ENCODE measurements around the gene ARHGAP26.

ARHGAP26 gene

DNA sequence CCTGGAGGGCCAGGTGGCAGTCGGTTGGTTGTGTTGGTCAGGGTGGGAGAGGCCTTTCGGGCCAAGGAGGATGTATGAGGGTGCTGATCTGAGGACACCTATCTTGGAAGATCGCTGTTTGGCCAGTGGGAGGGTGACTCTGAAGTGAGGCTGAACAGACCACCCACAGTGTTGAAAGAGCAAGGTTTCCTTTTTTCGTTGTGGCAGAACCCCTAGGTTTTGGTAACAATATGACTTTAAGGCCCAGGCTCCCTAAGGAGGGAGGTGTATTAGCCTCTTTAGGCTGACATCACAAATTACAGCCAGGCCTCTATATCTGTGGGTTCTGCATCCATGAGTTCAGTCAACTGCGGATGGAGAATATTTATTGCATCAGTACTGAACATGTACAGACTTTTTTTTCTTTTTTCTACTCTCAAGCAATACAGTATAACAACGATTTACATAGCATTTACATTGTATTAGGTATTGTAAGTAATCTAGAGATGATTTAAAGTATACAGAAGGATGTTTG, 86.1 kb downstream of the ARHGAP26 start:
- DNase-seq, result no peak

DNA sequence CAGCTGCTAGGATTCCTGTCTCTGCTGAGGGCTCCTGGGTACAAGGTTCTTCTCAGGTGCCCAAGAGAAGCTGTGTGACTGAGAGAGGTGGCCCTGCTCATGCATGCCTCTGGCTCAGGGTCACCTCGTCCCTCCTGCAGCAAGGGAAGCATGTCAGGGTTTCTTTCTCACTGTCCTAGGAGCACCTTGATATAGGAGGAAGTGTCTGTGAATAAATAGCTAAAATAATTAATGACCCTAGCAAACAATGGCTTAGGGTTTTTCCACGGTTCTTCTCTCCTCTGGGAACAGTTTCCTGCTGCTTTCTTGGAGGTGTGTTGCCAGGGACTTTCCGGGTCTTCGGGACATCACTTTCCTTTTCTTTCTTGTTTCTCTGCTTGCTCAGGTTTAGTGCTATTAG, 87.2 kb downstream of the ARHGAP26 start:
- DNase-seq, result no peak

DNA sequence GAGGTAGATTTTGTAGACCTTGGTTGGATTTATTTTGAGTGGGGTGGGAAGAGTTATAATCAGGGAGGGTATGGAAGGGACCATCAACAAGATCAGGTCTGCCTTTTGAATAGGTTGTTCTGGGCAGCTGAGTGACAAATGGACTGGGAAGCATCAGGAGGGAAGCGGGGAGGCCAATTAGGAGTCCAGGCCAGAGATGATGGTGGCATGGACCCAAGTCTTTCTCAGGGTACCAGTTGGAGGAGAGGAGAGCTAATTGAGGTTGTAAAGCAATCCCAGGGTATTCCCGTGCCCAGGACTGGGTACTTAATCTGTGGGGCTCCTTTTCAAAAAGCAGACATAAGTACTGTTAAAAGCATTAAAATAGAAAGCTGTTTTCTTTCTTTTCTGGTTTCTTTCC, 88.9 kb downstream of the ARHGAP26 start:
- no peak for DNase-seq

DNA sequence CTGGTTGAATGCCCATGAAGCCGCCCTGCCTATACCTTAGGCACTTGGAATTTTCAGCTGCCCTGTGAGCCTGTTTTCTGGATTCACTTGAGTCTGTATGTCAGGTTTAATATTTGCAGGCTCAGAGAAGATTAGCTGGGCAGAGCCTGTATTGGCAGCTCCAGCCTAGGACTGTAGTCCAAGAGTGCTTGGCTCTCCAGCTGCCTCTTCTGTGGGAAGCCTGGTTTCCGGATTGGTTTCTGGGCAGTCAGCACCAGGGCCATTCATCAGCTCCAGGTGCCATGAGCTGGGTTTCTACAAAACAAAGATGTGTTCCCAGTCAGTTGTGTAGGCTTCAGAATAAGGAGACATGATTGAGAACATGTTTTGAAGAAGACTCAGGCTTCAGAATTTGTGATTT, 90.1 kb downstream of the ARHGAP26 start:
- no peak for DNase-seq

DNA sequence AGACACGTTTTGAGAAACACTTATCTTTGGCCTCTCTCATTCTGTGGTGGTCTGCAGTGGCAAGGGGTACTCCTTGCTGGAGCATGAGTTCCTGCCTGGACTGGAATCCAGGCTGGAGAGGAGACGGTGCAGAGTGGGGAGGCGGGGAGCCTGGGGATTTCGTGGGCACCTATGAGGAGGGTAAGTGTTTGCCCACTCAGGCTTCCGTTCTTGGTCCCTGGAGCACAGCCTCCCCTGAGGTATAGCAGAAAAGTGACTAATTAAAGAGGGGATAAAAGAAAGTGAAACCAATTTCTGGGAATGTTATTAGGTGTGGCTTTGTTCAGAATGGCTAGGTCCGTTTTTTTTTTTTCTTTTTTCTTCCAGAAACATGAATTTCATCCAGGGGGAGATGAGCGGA, 90.8 kb downstream of the ARHGAP26 start:
- DNase-seq, result no peak

DNA sequence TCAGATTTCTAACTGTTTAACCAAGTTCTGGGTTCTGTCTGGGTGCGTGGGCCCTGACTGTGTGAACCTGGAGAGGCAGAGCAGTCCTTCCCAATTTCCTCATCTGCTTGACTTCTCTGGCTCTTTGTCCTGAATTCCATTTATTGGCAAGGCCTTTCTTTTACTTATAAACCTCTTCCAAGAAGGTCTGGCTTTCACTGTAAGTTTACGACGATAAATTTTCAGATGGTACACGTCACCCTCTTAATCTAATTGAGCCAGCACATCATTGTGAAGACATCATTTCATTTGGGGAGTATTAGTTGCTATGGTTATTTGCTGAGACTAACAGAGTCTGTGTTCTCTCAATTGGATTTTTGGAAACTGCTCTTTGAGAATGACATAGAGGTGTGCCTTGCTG, 92.4 kb downstream of the ARHGAP26 start:
- no peak for DNase-seq

DNA sequence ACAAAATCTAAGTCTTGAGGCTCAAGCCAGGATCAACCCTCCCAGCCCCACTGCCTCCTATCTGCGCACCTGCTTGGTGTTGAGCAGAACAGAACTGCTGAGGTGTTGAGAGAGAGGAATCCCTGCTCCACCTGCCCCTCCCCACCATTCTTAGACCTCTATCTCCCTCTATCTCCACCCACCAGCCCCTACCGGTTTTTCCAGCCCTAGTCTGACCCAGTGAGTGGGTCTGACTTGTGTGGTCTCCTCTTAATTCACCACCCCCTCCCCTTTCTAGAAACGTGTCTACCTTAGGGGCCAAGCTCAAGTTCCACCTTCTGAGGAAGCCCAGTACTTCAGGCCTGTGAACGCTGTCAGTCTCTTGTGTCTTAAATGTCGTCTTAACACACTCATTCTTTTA, 93.7 kb downstream of the ARHGAP26 start:
- DNase-seq, result no peak

DNA sequence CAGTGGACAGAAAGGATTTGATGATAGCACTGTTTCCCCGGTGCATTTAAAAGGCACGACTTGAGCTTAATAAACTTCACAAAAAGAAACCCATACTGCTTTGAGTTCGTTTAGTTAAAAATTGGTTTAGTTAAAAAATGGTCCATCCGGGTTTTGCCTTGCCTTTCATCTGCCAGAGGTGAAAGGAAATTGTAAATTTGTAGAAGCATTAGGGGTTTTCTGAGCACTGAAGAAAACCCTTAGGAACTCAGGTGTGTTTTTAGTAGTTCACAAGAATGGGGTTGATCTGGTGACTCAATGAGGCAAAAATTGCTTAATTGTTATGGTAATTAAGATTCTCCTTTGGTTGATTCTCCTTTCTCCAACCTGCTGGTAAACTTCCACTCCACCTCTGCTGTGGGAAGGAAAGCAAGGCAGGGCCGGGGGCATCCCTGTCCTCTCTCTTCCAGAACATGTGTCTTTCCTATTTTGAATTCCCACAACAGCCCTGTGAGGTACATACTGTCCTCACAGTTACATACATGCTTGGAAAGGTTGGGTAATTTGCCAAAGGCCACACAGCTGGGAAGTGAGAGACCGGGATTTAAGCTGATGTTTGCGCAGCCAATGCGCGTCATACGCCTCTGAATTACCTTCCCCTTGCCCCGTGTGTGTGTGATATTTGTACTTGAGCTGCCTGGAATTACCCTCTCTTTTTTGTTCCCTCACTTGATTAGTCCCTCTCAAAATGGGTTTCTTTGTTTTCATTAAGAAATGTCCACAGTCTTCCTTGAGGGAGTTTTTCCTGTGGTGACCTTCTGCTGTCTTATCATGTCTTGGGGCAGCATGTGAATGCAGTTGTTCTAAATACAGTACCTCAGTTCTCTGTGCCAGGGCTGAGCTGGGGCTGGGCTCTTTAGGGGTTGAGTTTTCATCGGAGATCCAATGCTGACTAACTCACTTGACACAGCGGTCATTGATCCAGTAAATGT, 94.4 kb downstream of the ARHGAP26 start:
- DNase-seq, result no peak

DNA sequence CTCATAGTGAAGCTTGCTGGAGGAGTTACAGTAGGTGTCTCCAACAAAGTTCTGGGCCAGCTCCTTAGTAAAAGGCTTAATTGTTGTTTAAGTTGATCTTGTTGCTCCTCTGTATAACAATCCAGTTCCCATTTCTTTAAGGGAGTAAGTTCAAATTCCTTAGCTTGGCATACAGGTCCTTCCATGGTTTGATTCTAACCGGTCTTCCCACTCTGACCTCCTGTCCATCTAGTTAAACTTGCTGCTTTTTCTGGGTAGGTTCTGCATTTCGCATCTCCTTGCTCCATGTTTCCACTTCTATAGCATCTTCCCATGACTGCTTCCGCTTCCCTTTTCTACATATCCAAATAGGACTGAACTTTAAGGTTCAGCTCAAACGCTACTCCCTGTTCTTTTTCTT, 95.5 kb downstream of the ARHGAP26 start:
- DNase-seq, result no peak

DNA sequence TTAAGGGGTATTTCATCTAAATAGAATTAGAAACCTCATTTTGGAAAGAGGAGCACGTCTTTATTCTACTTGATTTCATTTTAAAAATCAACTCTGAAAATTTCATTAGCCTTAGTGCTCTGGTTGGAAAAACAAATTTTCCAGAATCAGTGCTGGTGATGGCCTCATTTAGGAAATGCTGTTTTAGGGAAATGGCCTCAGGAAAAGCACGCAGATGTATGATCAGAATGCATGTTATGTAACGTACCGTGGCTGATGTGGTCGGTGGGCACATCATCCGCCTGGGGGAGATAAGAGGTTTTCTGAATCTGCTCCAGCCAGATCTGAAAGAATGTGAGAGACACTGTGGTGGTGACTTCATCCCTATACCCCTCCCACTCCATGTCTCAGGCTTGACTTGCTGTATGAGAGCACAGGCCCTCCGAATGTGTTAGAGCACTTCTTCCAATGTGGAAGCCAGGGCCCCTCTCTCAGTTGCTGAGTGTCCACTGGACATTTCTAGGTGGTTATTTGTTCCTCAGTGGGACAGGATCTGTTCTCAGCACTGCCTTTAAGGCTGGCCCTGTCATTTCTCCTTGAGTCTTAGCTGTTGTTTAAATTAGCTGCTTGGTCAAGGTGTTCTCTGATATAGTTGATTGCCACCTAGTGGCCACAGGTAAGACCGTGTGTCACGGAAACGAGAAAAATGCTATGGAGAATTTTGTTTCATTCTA, 96.5 kb downstream of the ARHGAP26 start:
- DNase-seq, result peak; percentile 16

DNA sequence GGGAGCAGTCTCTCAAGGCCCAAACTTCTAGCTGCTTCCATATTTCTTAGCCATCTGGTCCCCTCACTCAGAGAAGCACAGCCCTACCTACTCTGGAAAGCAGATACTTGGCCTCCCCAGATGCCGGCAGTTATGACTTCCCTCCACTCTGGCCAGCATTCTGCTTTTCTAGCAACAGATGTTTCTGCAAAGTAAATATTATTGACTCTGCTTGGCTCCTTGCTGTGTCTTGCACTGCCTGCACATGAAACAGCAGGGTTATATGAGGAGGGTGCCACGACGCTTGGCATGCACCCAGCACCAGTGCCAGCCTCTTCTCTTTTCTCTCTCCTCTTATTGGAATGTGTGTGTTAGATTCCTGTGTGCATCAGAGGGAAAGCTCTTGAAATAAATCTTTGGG, 99.7 kb downstream of the ARHGAP26 start:
- no peak for DNase-seq

DNA sequence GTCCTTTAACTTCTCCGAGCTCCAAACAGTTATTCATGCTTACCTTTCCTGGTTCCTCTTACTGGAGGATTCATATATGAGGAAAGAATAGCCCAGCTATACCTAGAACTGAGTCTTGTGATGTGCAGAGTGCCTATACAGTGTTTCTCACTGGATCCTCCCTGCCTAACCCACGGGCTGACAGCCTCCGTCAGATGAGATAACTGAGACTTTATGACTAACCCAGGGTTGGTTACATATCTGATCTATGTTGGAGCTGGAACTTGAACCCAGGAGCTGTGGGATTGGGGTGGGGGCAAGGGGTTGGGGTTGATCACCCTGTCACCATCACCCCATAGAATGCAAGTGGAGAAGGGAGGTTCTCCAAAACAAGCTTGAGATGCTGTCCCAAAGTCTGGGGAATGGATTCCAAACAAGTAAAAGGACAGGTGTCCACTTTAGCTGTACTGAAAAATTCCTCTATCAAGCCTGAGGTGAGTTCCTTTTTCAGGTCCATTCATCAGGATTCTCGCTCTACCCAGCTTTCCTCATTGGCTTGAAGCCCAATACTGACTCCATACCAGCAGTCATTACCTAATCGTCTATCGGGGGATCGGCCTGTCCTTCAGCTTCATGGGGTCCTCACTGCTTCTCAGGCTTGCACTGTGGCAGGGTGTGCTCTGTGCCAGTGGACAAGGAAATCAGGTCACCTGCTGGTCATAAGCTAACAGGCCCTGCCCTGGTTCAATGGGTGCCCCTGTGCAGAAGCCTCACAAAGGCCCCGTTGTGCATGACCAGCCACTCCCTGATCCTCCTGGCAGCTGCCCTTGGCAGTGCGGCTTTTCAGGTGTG, 100.6 kb downstream of the ARHGAP26 start:
- DNase-seq, result no peak

DNA sequence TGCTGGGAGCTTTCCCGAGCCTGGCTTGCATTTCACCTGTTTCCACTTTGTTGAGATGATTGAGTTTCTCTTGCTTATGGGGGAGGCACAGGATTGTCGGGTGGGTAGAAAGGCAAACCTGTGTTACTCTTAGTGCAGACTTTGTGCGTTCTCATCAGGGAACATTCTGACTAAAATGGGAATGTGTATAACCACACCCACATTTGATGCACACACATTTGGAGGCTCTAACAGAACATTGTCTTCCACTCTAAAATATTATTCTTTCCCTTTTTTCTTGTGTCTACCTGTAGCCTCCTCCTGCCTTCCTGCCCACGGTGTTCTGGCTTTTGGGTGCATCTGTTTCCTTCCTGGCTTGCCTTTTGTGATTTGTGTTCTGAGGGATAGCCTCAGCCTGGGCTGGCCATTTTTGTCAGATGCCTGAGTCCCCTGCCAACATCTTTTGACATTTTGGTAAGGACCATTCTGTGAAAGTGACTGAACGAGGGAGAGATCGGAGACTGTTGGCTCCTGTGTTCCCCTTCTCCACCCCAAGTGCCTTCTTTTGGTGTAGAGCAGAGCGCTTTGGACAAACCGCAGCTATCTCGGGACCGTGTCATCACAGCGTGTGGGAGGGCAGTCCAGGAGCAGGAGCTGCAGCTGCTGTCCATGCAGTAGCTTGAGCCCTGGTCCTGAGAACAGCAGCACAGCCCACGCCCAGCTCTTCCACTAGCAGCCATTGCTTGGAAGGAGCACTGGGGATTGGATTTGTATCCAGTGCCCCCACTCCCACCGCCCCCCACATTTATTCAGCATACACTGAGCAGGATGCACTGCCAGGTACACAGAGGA, 101.4 kb downstream of the ARHGAP26 start:
- DNase-seq, result no peak

DNA sequence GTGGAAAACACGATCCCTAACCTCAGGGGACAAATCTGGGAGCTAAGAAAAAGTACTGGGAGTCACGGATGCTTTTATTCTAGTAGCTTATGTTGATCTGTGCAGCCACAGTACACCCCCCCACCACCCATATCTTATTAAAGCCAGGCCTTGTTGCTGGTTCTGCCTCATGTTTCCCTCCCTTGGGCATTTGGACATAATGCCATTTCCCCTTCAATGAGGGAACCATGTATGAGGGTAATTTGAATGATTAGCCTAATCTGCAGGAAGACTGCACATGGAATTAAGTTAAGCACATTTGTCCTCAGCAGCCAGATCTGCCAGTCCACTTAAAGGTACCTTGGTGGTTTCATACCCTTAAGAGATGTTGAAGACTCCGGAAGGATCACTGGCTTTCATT, 102.0 kb downstream of the ARHGAP26 start:
- DNase-seq, result no peak

DNA sequence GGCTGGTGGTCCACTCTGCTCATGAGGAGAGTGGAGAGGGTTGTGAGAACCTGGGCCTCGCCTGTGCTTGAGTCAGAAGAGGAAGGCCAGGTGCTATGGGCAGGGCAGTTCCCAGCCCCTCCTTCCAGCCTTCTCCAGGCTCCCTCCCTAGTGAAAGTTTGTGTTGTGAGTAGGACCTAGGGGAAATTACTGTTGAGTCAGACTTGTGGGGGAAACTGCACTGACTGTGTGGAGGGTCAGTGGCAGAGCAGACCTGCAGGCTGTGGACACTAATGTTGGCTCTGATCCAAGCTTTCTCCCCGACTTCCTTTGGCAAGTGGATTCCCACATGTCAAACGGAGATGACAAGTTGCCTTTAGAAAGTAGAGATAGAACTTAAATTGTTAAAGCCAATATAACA, 102.6 kb downstream of the ARHGAP26 start:
- no peak for DNase-seq

DNA sequence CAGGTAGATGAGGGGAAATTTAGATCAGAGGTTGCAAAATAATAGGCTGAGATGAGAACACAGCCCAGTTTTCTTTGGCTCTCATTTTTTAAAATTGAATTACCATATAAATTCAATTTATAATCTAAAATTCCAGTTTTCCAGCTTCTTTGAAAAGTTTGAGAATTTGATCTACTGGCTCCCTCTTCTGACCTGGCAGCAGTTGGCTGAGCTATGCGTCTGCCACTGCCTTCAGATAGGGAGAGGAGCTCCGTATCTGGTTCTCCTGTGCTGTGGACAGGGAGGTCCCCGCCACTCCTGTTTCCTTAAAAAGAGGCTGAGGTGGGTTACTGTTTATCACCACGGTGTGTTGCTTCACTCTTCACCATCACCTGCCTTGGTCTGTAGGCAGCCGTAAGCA, 103.7 kb downstream of the ARHGAP26 start:
- no peak for DNase-seq

DNA sequence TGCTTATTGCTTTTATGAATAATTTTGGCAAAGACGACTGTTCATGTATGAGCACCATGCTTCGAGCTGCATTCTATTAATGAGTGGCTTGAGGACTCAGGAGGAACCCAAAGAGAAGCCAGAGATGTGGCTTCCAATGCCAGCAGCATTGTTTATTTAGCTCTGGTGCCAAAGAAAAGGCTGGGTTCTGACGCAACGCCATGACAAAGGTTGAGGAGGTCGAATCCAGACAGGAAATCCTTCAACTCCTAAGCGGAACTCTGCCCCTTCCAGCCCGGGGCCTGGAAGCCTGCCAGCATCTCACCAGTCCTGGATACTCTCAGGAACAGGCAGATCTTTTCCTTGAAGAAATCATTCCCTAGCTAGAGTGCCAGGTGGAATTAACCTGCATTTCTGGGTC, 104.4 kb downstream of the ARHGAP26 start:
- no peak for DNase-seq

DNA sequence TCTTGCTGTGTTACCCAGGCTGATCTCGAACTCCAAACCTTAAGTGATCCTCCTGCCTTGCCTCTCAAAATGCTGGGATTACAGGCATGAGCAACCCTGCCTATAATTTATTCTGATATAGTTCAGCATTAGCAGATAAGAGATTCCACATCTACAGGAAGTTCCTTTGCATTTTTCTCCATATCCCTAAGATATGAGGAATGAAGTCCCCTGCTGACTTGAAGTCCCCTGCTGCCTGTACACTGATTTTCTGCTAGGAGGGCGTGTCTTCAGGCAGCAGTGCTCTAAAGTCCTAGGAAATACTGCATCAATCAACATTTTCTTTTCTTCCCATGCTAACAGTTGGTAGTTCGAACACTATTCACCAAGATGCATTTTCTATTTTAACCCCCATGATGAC, 105.8 kb downstream of the ARHGAP26 start:
- no peak for DNase-seq

DNA sequence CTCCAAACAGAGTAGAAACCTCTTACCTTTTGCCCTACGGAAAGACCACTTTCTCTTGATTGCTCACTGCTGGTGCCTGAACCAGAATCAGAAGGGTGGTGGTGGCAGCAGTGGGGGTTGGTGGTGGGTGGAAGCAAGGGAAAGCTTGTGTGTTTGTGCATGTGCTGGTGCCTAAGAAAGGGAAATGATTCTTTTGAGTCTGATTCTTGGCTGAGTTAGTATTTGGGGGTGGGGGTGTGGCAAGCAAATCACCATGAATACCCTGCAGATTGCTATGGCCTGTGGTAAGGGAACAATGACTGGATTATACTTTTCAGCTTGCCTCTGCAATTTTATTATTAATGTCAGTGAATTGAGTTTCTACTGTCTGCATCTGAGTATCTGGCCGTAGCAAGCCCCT, 106.6 kb downstream of the ARHGAP26 start:
- DNase-seq, result no peak

DNA sequence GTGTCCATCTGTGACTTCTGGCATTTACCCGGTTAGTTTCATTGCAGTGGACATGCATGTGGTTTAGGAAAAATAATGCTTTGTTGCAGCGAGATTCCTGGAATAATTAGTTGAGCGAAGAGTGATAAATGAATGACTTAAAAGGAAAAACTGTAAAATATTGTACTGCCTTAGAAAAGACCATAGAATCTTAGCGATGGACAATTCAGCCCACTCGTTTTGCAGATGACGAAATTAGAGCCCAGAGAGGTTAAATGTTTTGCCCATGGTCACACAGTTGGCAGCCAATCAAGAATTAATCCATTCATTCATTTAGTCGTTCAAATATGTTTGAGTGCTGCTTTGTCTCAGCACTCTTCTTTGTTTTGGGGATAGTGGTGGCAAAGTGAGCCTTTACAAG, 107.9 kb downstream of the ARHGAP26 start:
- no peak for DNase-seq

DNA sequence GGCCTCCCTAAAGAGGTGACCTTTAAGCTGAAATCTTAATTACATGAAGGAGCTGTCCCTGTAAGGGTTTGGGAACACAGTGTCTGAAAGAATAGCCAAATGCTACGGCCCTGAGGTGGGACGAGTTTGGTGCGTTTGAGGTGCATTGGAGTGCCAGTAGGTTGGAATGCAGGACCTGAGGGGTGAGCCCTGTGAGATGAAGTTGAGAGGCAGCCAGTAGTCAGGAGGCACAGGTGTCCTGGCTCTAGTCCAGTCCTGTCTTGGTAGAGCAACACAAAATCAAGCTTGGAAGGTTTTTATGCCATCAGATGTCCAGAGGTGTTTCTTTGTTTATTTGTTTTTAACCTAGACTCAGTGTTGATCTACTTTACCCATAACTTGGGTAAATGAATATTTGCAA, 108.5 kb downstream of the ARHGAP26 start:
- DNase-seq, result no peak

DNA sequence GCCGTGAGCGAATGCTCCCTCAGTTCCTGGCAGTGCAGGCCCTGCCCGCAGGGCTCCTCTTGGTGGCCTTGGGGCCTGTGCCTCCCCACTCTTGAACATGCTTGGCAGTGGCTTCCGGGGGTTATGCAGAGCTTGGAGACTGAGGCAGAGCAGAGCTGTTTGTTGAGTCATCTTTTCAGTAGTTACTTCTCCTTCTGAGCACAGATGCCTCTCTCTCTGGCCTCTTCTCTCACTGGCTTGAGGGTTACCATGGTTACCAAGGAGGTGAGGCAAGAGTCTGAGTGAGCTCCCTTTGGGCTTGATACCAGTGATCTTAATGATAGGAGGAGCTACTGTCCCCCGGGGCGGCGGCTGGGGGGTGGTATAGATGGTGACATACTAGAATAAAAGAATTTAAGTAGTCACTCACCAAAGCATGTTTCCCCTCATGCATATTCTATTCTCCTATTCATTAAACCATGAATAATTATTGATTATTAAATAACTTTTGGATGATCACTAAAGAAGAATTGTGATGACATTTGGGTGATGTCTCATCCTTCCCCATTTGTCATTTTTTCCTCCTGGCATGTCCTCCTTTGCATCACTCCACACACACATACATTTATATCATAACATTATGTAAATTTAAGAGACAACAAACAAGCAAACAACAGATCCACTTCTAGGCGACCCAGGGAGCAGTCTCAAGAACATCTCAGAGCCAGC, 111.1 kb downstream of the ARHGAP26 start:
- DNase-seq, result no peak
